K562 (cell line): ENCODE data around the gene FAM50A. TPM values are rescaled to one million over a fixed set of nuclear protein-coding genes. Genes with fewer than 3 reads are reported as not detected.

Experiments used
- ATAC-seq: fragments of 200-7000 bp; cut with Tn5 transposase; 3 replicates; pipeline ENCODE4 v1.9.1; 2020; ENCODE audit warnings: moderate library complexity
- BruUV-seq: library from RNA; stranded (reverse); fragments of 400-500 nt; replicated peaks from 2 replicates; lab custom pipeline; 2021; lab: Mats Ljungman, UMichigan
- CTCF ChIA-PET: fragments of 300-600 bp; formaldehyde crosslinking; extraction: SDS; loops from one replicate; lab custom pipeline; 2021; ENCODE audit warnings: low intra/inter-chr PET ratio; lab: Yijun Ruan, JAX
- POLR2A ChIA-PET: fragments of 300-600, 350-650 bp; sonication (Branson Sonifier 250); formaldehyde crosslinking; extraction: SDS; loops from one replicate; lab custom pipeline; 2021; ENCODE audit warnings: antibody characterized with exemption, inconsistent platforms; lab: Yijun Ruan, JAX
- DNase-seq, 4 experiments: peaks; one replicate each; pipeline versions ENCODE4 v3.0.0 to v3.0.0-alpha.2; 2011 to 2018; ENCODE audit warnings: low spot score in 3 of 4, mixed read lengths in 3 of 4; ENCODE audit errors: extremely low read depth in 1 of 4
- FAIRE-seq: peaks from 2 replicates; lab custom pipeline; 2011; peaks lifted over from hg19 to GRCh38; lab: Jason Lieb, UNC
- H2AFZ ChIP-seq: 2 replicates; pipeline ENCODE4 v1.6.0; 2011; ENCODE audit warnings: low read depth, low read length, control low read depth, inconsistent platforms
- H3K27ac ChIP-seq: fragments of 200-600 bp; 3 replicates; pipeline ENCODE4 v1.8.0; 2011; ENCODE audit warnings: low read depth, mild to moderate bottlenecking, control low read depth, inconsistent platforms, low read length, moderate library complexity, mixed read lengths; ENCODE audit errors: extremely low read depth
- H3K27me3 ChIP-seq, 2 experiments: fragments of 300-600 bp in 1 of 2; 2 replicates in 1 of 2; 3 replicates in 1 of 2; pipeline versions ENCODE4 v1.6.0 to v1.8.0; 2011; ENCODE audit warnings: inconsistent platforms in 2 of 2, low read length in 2 of 2, mild to moderate bottlenecking in 1 of 2, mixed read lengths in 1 of 2, moderate library complexity in 1 of 2; ENCODE audit not compliant: control insufficient read depth in 2 of 2, insufficient read depth in 2 of 2
- H3K36me3 ChIP-seq: fragments of 300-600 bp; 3 replicates; pipeline ENCODE4 v1.8.0; 2011; ENCODE audit warnings: mild to moderate bottlenecking, low read length, inconsistent platforms; ENCODE audit not compliant: control insufficient read depth, insufficient read depth
- H3K4me1 ChIP-seq, 2 experiments: fragments of 200-600 bp in 1 of 2; replicated peaks in 1 of 2; 2 replicates in 1 of 2; 3 replicates in 1 of 2; pipeline versions ENCODE4 v1.5.1 to v1.8.0; 2011; ENCODE audit warnings: inconsistent platforms in 2 of 2, low read length in 2 of 2, mild to moderate bottlenecking in 1 of 2, mixed read lengths in 1 of 2, moderate library complexity in 1 of 2; ENCODE audit not compliant: control insufficient read depth in 2 of 2, insufficient read depth in 2 of 2
- H3K4me2 ChIP-seq: 2 replicates; pipeline ENCODE4 v1.6.1; 2011; ENCODE audit warnings: low read length, control low read depth, inconsistent platforms, mixed read lengths; ENCODE audit not compliant: insufficient read depth
- H3K4me3 ChIP-seq: fragments of 200-600 bp; sonication (generic), shearing (Covaris generic); 2 replicates; pipeline ENCODE4 v1.5.1; 2016; ENCODE audit warnings: control low read depth, inconsistent platforms
- H3K79me2 ChIP-seq: fragments of 200-600 bp; 3 replicates; pipeline ENCODE4 v1.8.0; 2011; ENCODE audit warnings: low read length, inconsistent platforms; ENCODE audit not compliant: control insufficient read depth, insufficient read depth
- H3K9ac ChIP-seq, 2 experiments: 2 replicates each; pipeline versions ENCODE4 v1.6.0 to v1.6.1; 2011; ENCODE audit warnings: low read depth in 2 of 2, low read length in 2 of 2, control low read depth in 1 of 2, inconsistent platforms in 1 of 2, mild to moderate bottlenecking in 1 of 2, mixed read lengths in 1 of 2; ENCODE audit not compliant: insufficient read depth in 1 of 2
- H3K9me1 ChIP-seq: one replicate; pipeline ENCODE4 v1.6.0; 2011; ENCODE audit warnings: inconsistent platforms, mild to moderate bottlenecking, low read length, moderate library complexity; ENCODE audit not compliant: control insufficient read depth, insufficient read depth
- H3K9me3 ChIP-seq: replicated peaks from 2 replicates; pipeline ENCODE4 v1.5.1; 2011; ENCODE audit warnings: low read depth, low read length, inconsistent platforms; ENCODE audit not compliant: control insufficient read depth, insufficient read depth
- H4K20me1 ChIP-seq: replicated peaks from 2 replicates; pipeline ENCODE4 v1.6.1; 2011; ENCODE audit warnings: low read length, inconsistent platforms, mixed read lengths; ENCODE audit not compliant: control insufficient read depth, insufficient read depth
- CBFA2T3 ChIP-seq: fragments of 450-650 bp; IDR thresholded peaks from 2 replicates; pipeline ENCODE4 v1.6.1; 2017
- CBX8 ChIP-seq: fragments of 200-600 bp; sonication (generic); IDR thresholded peaks from 2 replicates; pipeline ENCODE4 v1.6.1; 2012; ENCODE audit warnings: borderline replicate concordance, mixed run types, low read depth, mild to moderate bottlenecking, moderate library complexity, mixed read lengths, low read length, control low read depth, inconsistent platforms; ENCODE audit not compliant: poor library complexity, severe bottlenecking; ENCODE audit errors: extremely low read depth
- CHD2 ChIP-seq: IDR thresholded peaks from 2 replicates; pipeline ENCODE4 v1.6.1; 2011; ENCODE audit warnings: low read depth, low read length
- DACH1 ChIP-seq: fragments of 450-650 bp; IDR thresholded peaks from 2 replicates; pipeline ENCODE4 v1.6.1; 2018; ENCODE audit not compliant: partially characterized antibody
- HDGF ChIP-seq: fragments of 450-650 bp; IDR thresholded peaks from 2 replicates; pipeline ENCODE4 v1.6.1; 2016
- KHSRP ChIP-seq: fragments of 450-650 bp; IDR thresholded peaks from 2 replicates; pipeline ENCODE4 v1.6.1; 2017
- PCBP1 ChIP-seq: fragments of 200-400 bp; formaldehyde crosslinking; IDR thresholded peaks from 2 replicates; pipeline ENCODE4 v1.6.1; 2018; ENCODE audit warnings: mild to moderate bottlenecking, low read depth, low read length; ENCODE audit not compliant: poor library complexity, severe bottlenecking
- PKNOX1 ChIP-seq: fragments of 450-650 bp; IDR thresholded peaks from 2 replicates; pipeline ENCODE4 v1.6.1; 2016
- POLR2G ChIP-seq: fragments of 200-400 bp; formaldehyde crosslinking; IDR thresholded peaks from 2 replicates; pipeline ENCODE4 v1.6.1; 2017; ENCODE audit warnings: low read depth, mild to moderate bottlenecking, antibody characterized with exemption, low read length, moderate library complexity
- TFAP4 ChIP-seq: sonication (generic); formaldehyde crosslinking; IDR thresholded peaks from 2 replicates; pipeline ENCODE4 v1.8.0; 2022; ENCODE audit warnings: missing genetic modification reagents, mild to moderate bottlenecking, moderate library complexity, borderline replicate concordance
- THAP7 ChIP-seq: fragments of 250-450 bp; sonication (Bioruptor Pico); IDR thresholded peaks from 2 replicates; pipeline ENCODE4 v1.5.0; 2021
- THRAP3 ChIP-seq: fragments of 450-650 bp; IDR thresholded peaks from 2 replicates; pipeline ENCODE4 v1.6.1; 2016; ENCODE audit warnings: mild to moderate bottlenecking, inconsistent platforms, borderline replicate concordance
- TSC22D4 ChIP-seq: fragments of 450-650 bp; IDR thresholded peaks from 2 replicates; pipeline ENCODE4 v1.6.1; 2016; ENCODE audit warnings: missing genetic modification characterization, missing biosample characterization, control low read depth
- YY1 ChIP-seq, 3 experiments: IDR thresholded peaks; 2 replicates each; pipeline ENCODE4 v1.6.1; 2011; ENCODE audit warnings: low read length in 2 of 3, mild to moderate bottlenecking in 2 of 3, moderate library complexity in 2 of 3, borderline replicate concordance in 1 of 3, control low read depth in 1 of 3, low read depth in 1 of 3; ENCODE audit not compliant: insufficient read depth in 3 of 3, insufficient replicate concordance in 2 of 3, control insufficient read depth in 1 of 3, insufficient read length in 1 of 3; ENCODE audit errors: extremely low read depth in 1 of 3
- ZBTB34 ChIP-seq: fragments of 250-450 bp; sonication (Bioruptor Pico); IDR thresholded peaks from 2 replicates; pipeline ENCODE4 v1.8.0; 2021; ENCODE audit warnings: mild to moderate bottlenecking, moderate library complexity
- ZNF133 ChIP-seq: fragments of 250-450 bp; sonication (Bioruptor Pico); IDR thresholded peaks from 2 replicates; pipeline ENCODE4 v1.4.0; 2020; ENCODE audit warnings: mild to moderate bottlenecking
- ZNF217 ChIP-seq: sonication (generic); formaldehyde crosslinking; IDR thresholded peaks from 2 replicates; pipeline ENCODE4 v1.8.0; 2022; ENCODE audit warnings: mild to moderate bottlenecking, missing genetic modification reagents
- ZNF717 ChIP-seq: fragments of 250-450 bp; sonication (Bioruptor Pico); IDR thresholded peaks from 2 replicates; pipeline ENCODE4 v1.5.0; 2021
- ZNF76 ChIP-seq: fragments of 250-450 bp; sonication (Bioruptor Pico); IDR thresholded peaks from 2 replicates; pipeline ENCODE4 v1.4.0; 2020; ENCODE audit warnings: mild to moderate bottlenecking, moderate library complexity, borderline replicate concordance
- WGBS: fragments of 100-300 bp; shearing (Covaris generic); methylation state at CpG from one replicate; pipeline ENCODE4 v1.1.6; 2016; ENCODE audit warnings: low coverage, mixed read lengths; ENCODE audit not compliant: insufficient coverage; ENCODE audit errors: missing lambda C conversion rate; 5-methylcytosine and 5-hydroxymethylcytosine counted together
- in situ Hi-C: fragments of 300-500 bp; cut with MboI; formaldehyde crosslinking; loops from 4 replicates; pipeline ENCODE4 v1.15.0; 2018; ENCODE audit warnings: inconsistent platforms, mixed read lengths
- intact Hi-C: fragments of 100-400 bp; cut with micrococcal nuclease; formaldehyde crosslinking; loops from 2 replicates; pipeline ENCODE4 v1.14.2; 2022
- polyA plus RNA-seq, 8 experiments: library from polyadenylated mRNA; depleted of rRNA in 4 of 8; stranded (reverse) in 5 of 8; unstranded in 3 of 8; fragments of >200 nt; fragmentation: Nextera tagmentation in 2 of 8; fragmentation: Illumina TruSeq in 1 of 8; extraction: Ambion mirVana in 2 of 8; extraction: Trizol in 1 of 8; gene quantifications; 2 replicates each; pipeline versions ENCODE4 v1.2.1 to v1.2.3, GENCODE V29; 2011 to 2014; ENCODE audit warnings: inconsistent platforms in 1 of 8, missing spikeins in 1 of 8
- total RNA-seq, 7 experiments: library from RNA; depleted of rRNA in 6 of 7; stranded (reverse); fragments of >200 nt in 6 of 7; fragmentation: Illumina TruSeq in 2 of 7; extraction: Trizol in 2 of 7; gene quantifications; 2 replicates each; pipeline versions ENCODE4 v1.2.1 to v1.2.3, GENCODE V29; 2011 to 2021; ENCODE audit warnings: low replicate concordance in 1 of 7

Gene FAM50A
- total and polyA plus RNA-seq, 9 of the 15 experiments (the other 6 are each of a cell fraction or from before 2014, with no cell fraction given) = 4.4 to 114 (median 67.3) TPM

- DNase-seq = peak in 2 of 4 experiments; percentile 15 to 61
- H2AFZ ChIP-seq = no peak overlapping the region
- H3K9me3 ChIP-seq = no peaks in the 10 kb centered on the region
- ATAC-seq = no peak
- H3K9me1 ChIP-seq = no peaks in the 10 kb centered on the region
- peak overlapping the region; percentile 84 to 88; a peak in 3 of 4 replicates for H3K9ac ChIP-seq
- intact Hi-C loops (loop anchor here (5.0 kb wide), 1 partner anchor 35 kb away; the partner anchor contains the start of gene FAM3A), in situ Hi-C loops (no loop called here)
- H3K27me3 ChIP-seq = no peaks in the 10 kb centered on the region
- peaks cover 47 to 81% of the 10 kb centered on the region in 2 experiments for H3K4me1 ChIP-seq
- peaks cover 35% of the 10 kb centered on the region for H3K36me3 ChIP-seq
- ChIA-PET CTCF (no interaction called here), POLR2A (interaction anchor here (0.6 to 1.3 kb wide), 4 partner anchors 19 to 44 kb away, joined by 3 to 7 read pairs (median 4); no protein-coding TSS in a partner anchor)
- peaks cover 52% of the 10 kb centered on the region for H3K79me2 ChIP-seq
- no peaks in the 10 kb centered on the region for H4K20me1 ChIP-seq
- peak overlapping the region; percentile 87 for H3K27ac ChIP-seq
- no peak overlapping the region for H3K4me3 ChIP-seq
- whole genome bisulfite sequencing = 6% methylated on average over 3 of the region's 7 CpGs
- no peak for FAIRE-seq
- H3K4me2 ChIP-seq = peak overlapping the region; percentile 91; the same call in 1 of the 2 replicates
- BruUV-seq = no TSS peak
- TF ChIP-seq KHSRP (no peak), ZNF76 (CRISPR knock-in tag) (no peak), ZNF133 (CRISPR knock-in tag) (no peak), TSC22D4 (no peak), PCBP1 (no peak), ZNF217 (no peak), ZNF717 (no peak), DACH1 (peak; percentile 53), PKNOX1 (peak; percentile 39; the same call in 1 of the 2 replicates), ZBTB34 (CRISPR knock-in tag) (no peak), YY1 (IDR thresholded peaks at IDR 0.05; ENCODE audit: borderline replicate concordance in 1 of 3, control insufficient read depth in 1 of 3, extremely low read depth in 1 of 3, insufficient read depth in 3 of 3, insufficient read length in 1 of 3, insufficient replicate concordance in 2 of 3, low read depth in 1 of 3, low read length in 2 of 3) (peak in 1 of 3 experiments; percentile 2), THRAP3 (no peak), POLR2G (peak; percentile 64), CBFA2T3 (peak; percentile 44), CHD2 (no peak), HDGF (no peak), THAP7 (CRISPR knock-in tag) (no peak), CBX8 (no peak), TFAP4 (CRISPR knock-in tag) (peak; percentile 75; the same call in 1 of the 2 replicates)
Observed at GRCh38 chrX:154482786-154483185, 38.8 kb downstream of the FAM50A start.
